Chondrocyte (in vitro differentiated cells): ENCODE data around the gene CDK5R1. TPM values are rescaled to one million over a fixed set of nuclear protein-coding genes. Genes with fewer than 3 reads are reported as not detected.

Experiments
- DNase-seq: peaks from one replicate; pipeline ENCODE4 v3.0.0; 2021; ENCODE audit warnings: mixed read lengths, low spot score
- H3K27ac Mint-ChIP-seq: one replicate; pipeline ENCODE4 v1.8.0; 2021; ENCODE audit warnings: mild to moderate bottlenecking, moderate library complexity, mixed read lengths; ENCODE audit not compliant: unreplicated experiment
- H3K27me3 Mint-ChIP-seq: 2 replicates; pipeline ENCODE4 v1.8.0; 2021; ENCODE audit warnings: low read depth, mixed read lengths
- H3K36me3 Mint-ChIP-seq: 2 replicates; pipeline ENCODE4 v1.8.0; 2021; ENCODE audit warnings: low read depth, mixed read lengths
- H3K4me1 Mint-ChIP-seq: 2 replicates; pipeline ENCODE4 v1.8.0; 2021; ENCODE audit warnings: low read depth, mild to moderate bottlenecking, mixed read lengths
- H3K4me3 Mint-ChIP-seq: one replicate; pipeline ENCODE4 v1.8.0; 2021; ENCODE audit warnings: mild to moderate bottlenecking, moderate library complexity, mixed read lengths; ENCODE audit not compliant: unreplicated experiment
- H3K9me3 Mint-ChIP-seq: 2 replicates; pipeline ENCODE4 v1.8.0; 2021; ENCODE audit warnings: low read depth, mixed read lengths
- CTCF ChIP-seq: fragments of 200-600 bp; sonication (generic); IDR thresholded peaks from 2 replicates; pipeline ENCODE4 v1.5.0; 2021; ENCODE audit warnings: antibody characterized with exemption, mild to moderate bottlenecking, moderate library complexity
- total RNA-seq: library from RNA; stranded (reverse); gene quantifications from 3 replicates; pipeline ENCODE4 v1.2.1, GENCODE V29; 2021

CDK5R1 gene
- total RNA-seq, 1 donor from 2014 or later = 2.1 TPM

GRCh38 chr17:32497431-32498205, 10.8 kb downstream of the CDK5R1 start:
- Mint-ChIP-seq H3K36me3 (peaks cover 2% of the 10 kb centered on the region), H3K4me3 (no peak overlapping the region), H3K27ac (peak overlapping the region; percentile 42), H3K27me3 (no peaks in the 10 kb centered on the region), H3K4me1 (peaks cover 29% of the 10 kb centered on the region), H3K9me3 (no peaks in the 10 kb centered on the region)
- DNase-seq = peak; percentile 72
- TF ChIP-seq CTCF = peak; percentile 44

GRCh38 chr17:32498391-32498790, 11.6 kb downstream of the CDK5R1 start:
- no peaks in the 10 kb centered on the region for H3K9me3 Mint-ChIP-seq
- no peak for DNase-seq
- H3K36me3 Mint-ChIP-seq = peaks cover 2% of the 10 kb centered on the region
- H3K4me1 Mint-ChIP-seq = peaks cover 35% of the 10 kb centered on the region
- no peak overlapping the region for H3K4me3 Mint-ChIP-seq
- H3K27ac Mint-ChIP-seq = peak overlapping the region; percentile 20
- no peak for TF ChIP-seq CTCF
- no peaks in the 10 kb centered on the region for H3K27me3 Mint-ChIP-seq

GRCh38 chr17:32502013-32502412, 15.2 kb downstream of the CDK5R1 start:
- Mint-ChIP-seq H3K27me3 (no peaks in the 10 kb centered on the region), H3K36me3 (peaks cover 2% of the 10 kb centered on the region), H3K27ac (no peak overlapping the region), H3K4me1 (peaks cover 46% of the 10 kb centered on the region), H3K9me3 (no peaks in the 10 kb centered on the region), H3K4me3 (no peak overlapping the region)
- TF ChIP-seq CTCF = no peak
- peak; percentile 20 for DNase-seq

GRCh38 chr17:32502710-32503109, 15.9 kb downstream of the CDK5R1 start:
- H3K9me3 Mint-ChIP-seq = no peaks in the 10 kb centered on the region
- H3K27ac Mint-ChIP-seq = no peak overlapping the region
- TF ChIP-seq CTCF = no peak
- H3K4me1 Mint-ChIP-seq = peaks cover 39% of the 10 kb centered on the region
- peaks cover 2% of the 10 kb centered on the region for H3K36me3 Mint-ChIP-seq
- no peak overlapping the region for H3K4me3 Mint-ChIP-seq
- H3K27me3 Mint-ChIP-seq = no peaks in the 10 kb centered on the region
- peak; percentile 8 for DNase-seq

GRCh38 chr17:32503251-32504165, 16.7 kb downstream of the CDK5R1 start:
- H3K4me3 Mint-ChIP-seq = no peak overlapping the region
- peaks cover 32% of the 10 kb centered on the region for H3K4me1 Mint-ChIP-seq
- DNase-seq = peak; percentile 63
- no peaks in the 10 kb centered on the region for H3K9me3 Mint-ChIP-seq
- TF ChIP-seq CTCF = no peak
- no peaks in the 10 kb centered on the region for H3K27me3 Mint-ChIP-seq
- peaks cover 2% of the 10 kb centered on the region for H3K36me3 Mint-ChIP-seq
- H3K27ac Mint-ChIP-seq = no peak overlapping the region
